HFF-Myc (cell line): ENCODE measurements around the gene MST1R.

Experiments
- DNase-seq: peaks from one replicate; pipeline ENCODE4 v3.0.0-alpha.2; 2011; ENCODE audit warnings: low read depth; ENCODE audit errors: extremely low read depth
- H3K4me3 ChIP-seq: replicated peaks from 2 replicates; pipeline ENCODE4 v1.5.1; 2011; ENCODE audit warnings: low read depth, mild to moderate bottlenecking, control low read depth, low read length
- CTCF ChIP-seq: IDR thresholded peaks from 2 replicates; pipeline ENCODE4 v1.5.1; 2012; ENCODE audit warnings: mild to moderate bottlenecking, low read depth, low read length, control low read depth; ENCODE audit errors: missing control alignments

The MST1R gene

GRCh38 chr3:49889296-49889695, 14.4 kb downstream of the MST1R start:
- H3K4me3 ChIP-seq: no peak overlapping the region
- TF ChIP-seq CTCF: no peak
- no peak for DNase-seq

DNA sequence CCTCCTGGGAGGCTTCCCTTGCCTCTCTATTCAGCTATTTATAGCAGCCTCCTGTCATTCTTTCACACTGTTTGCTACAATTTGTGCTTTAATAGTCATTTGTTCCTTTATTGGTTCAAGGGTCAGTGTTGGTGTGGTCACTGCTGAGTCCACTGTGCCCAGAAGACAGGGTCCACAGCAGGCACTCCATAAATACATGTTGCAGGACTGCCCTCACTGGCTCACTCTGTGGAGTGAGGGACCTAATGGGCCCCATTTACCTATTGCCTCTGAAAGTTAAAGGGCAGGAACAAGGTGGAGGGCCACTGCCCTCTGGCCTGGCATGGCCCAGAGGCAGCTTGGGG, 16.8 kb downstream of the MST1R start:
- H3K4me3 ChIP-seq: no peak overlapping the region
- DNase-seq: no peak

DNA sequence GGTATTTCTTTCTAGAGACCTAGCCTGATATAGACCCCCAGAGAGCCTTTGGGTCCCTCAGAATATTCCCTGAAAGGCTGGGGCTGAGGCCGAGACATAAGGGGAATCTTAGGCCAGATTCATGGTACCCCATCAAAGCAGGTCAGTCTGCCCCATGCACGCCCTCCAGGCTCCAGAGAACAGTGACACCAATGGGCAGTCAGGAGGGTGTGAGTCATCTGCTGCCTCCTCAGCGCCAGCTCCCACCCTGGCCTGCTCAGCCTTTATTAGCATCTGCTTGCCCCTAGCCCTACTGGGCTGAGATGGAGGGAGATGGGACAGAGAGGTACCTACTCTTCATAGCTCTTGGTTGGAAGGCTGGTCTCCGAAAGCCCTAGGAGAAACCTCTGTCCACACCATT, 19.7 kb downstream of the MST1R start:
- H3K4me3 ChIP-seq: no peak overlapping the region
- TF ChIP-seq CTCF: no peak
- no peak for DNase-seq

More for the DNA sequence above, 16.8 kb downstream of the MST1R start:
- no peak for TF ChIP-seq CTCF

DNA sequence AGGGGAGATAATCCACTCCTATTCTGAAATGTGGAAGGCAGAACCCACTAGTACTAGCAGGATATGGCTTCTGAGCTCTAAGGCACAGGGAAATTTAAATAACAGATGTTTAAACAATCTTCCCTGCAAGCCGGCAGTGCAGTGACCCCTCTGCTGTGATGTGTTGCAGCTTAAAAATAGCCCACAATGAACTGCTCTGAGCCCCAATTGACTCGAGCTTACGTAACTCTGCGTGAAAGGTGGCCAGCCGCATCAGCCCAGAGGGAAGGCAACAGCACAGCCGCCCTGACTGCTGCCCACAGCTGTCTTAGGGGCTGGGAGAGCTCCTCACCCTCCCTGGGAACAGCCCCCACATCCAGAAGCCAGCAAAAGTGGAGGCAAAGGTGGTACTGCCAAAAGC, 21.5 kb downstream of the MST1R start:
- no peak for TF ChIP-seq CTCF
- no peak for DNase-seq
- H3K4me3 ChIP-seq: no peak overlapping the region

DNA sequence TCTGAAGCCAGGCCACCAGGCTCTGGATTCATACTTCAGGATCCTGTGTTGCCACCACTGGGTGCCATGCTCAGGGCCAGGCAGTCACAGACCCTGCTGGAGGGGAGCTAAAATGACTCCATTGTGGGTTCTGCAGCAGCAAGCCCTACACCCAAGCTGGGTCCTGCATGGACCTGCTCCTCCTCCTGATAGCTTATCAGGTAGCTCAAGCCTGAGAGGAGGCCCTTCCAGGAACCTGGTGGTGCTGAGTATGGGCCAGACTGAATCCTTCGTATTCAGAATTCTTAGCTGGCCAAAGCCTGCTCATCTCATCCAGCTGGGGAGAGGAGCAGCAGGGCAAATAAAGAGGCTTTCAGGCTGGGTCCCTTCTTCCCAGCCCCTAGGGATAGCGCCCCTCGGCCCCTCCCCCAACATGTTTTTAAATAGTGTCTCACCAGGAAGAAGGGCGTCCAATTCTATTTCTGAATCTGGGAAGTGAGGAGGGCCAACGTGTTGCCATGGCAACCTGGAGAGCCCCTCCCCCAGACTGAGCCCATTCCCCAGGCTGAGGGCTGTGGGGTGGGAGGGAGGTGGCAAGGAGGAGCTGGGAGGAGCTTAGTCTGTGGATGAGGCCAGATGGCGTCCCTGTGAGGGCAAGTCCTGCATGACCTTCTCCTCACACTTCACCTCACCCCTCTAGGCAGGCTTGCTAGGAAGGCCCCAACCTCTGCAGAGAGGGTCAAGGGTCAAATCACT, 22.9 kb downstream of the MST1R start:
- no peak for TF ChIP-seq CTCF
- H3K4me3 ChIP-seq: no peak overlapping the region
- DNase-seq: no peak

GRCh38 chr3:49879721-49880120, 24.0 kb downstream of the MST1R start:
- no peak for TF ChIP-seq CTCF
- no peak for DNase-seq
- no peak overlapping the region for H3K4me3 ChIP-seq

DNA sequence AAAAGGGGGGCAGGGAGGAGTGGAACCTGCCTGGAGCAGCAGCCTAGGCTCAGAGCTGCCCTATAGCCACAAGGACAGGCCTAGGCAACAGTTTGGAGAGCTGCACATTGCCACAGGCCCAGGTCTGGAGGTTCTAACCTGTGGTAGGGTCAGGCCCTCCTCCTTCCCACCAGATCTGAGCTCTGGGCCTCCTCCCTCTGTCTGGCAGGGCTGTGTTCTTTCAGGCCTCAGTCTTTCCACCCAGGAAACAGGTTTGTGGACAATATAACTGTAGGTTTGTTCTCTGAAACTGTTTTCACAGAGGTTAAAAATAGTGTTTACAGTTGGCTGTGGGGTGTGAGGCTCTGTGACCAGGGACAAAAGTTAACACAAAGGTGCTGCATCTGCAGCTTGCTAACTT, 25.0 kb downstream of the MST1R start:
- DNase-seq: no peak
- TF ChIP-seq CTCF: no peak

More for the DNA sequence above, 25.0 kb downstream of the MST1R start:
- H3K4me3 ChIP-seq: no peak overlapping the region
